HEK293 (cell line): ENCODE results near the gene RHEB.

Experiments
- BCL6B ChIP-seq: fragments of 450-650 bp; formaldehyde crosslinking; IDR thresholded peaks from 2 replicates; pipeline ENCODE4 v1.5.1; 2017; ENCODE audit warnings: missing biosample characterization, missing genetic modification characterization
- GLI2 ChIP-seq: fragments of 450-650 bp; formaldehyde crosslinking; IDR thresholded peaks from 2 replicates; pipeline ENCODE4; 2017; ENCODE audit warnings: missing biosample characterization, missing genetic modification characterization, low read depth, borderline replicate concordance
- OVOL3 ChIP-seq: fragments of 450-650 bp; formaldehyde crosslinking; IDR thresholded peaks from 2 replicates; pipeline ENCODE4 v1.5.1; 2016; ENCODE audit warnings: missing biosample characterization, missing genetic modification characterization
- PRDM2 ChIP-seq: fragments of 450-650 bp; formaldehyde crosslinking; IDR thresholded peaks from 2 replicates; pipeline ENCODE4 v1.5.1; 2016; ENCODE audit warnings: missing biosample characterization, missing genetic modification characterization, borderline replicate concordance
- TCF7L2 ChIP-seq: IDR thresholded peaks from 2 replicates; pipeline ENCODE4 v1.6.1; 2011; ENCODE audit warnings: low read depth, mild to moderate bottlenecking, inconsistent platforms, low read length, moderate library complexity, borderline replicate concordance
- WT1 ChIP-seq: fragments of 450-650 bp; formaldehyde crosslinking; IDR thresholded peaks from 2 replicates; pipeline ENCODE4 v1.5.1; 2016; ENCODE audit warnings: missing biosample characterization, missing genetic modification characterization
- ZEB2 ChIP-seq: fragments of 450-650 bp; formaldehyde crosslinking; IDR thresholded peaks from 2 replicates; pipeline ENCODE4 v1.5.1; 2016; ENCODE audit warnings: missing biosample characterization, missing genetic modification characterization
- ZFP37 ChIP-seq: fragments of 450-650 bp; formaldehyde crosslinking; IDR thresholded peaks from 2 replicates; pipeline ENCODE4 v1.5.1; 2016; ENCODE audit warnings: missing biosample characterization, missing genetic modification characterization
- ZNF121 ChIP-seq: fragments of 450-650 bp; formaldehyde crosslinking; IDR thresholded peaks from 2 replicates; pipeline ENCODE4 v1.5.1; 2016; ENCODE audit warnings: missing biosample characterization, missing genetic modification characterization
- ZNF148 ChIP-seq: fragments of 450-650 bp; formaldehyde crosslinking; IDR thresholded peaks from 2 replicates; pipeline ENCODE4 v1.5.0; 2017; ENCODE audit warnings: missing biosample characterization, missing genetic modification characterization, borderline replicate concordance
- ZNF214 ChIP-seq: fragments of 450-650 bp; formaldehyde crosslinking; IDR thresholded peaks from 2 replicates; pipeline ENCODE4 v1.5.1; 2017; ENCODE audit warnings: missing biosample characterization, mild to moderate bottlenecking, missing genetic modification characterization, borderline replicate concordance
- ZNF544 ChIP-seq: fragments of 450-650 bp; formaldehyde crosslinking; IDR thresholded peaks from 2 replicates; pipeline ENCODE4 v1.5.0; 2017; ENCODE audit warnings: missing biosample characterization, missing genetic modification characterization
- ZNF629 ChIP-seq: fragments of 450-650 bp; formaldehyde crosslinking; IDR thresholded peaks from 2 replicates; pipeline ENCODE4 v1.5.1; 2017; ENCODE audit warnings: missing biosample characterization, missing genetic modification characterization
- ZNF704 ChIP-seq: fragments of 450-650 bp; formaldehyde crosslinking; IDR thresholded peaks from 2 replicates; pipeline ENCODE4 v1.5.1; 2016; ENCODE audit warnings: missing biosample characterization, missing genetic modification characterization
- ZNF785 ChIP-seq: fragments of 450-650 bp; formaldehyde crosslinking; IDR thresholded peaks from 2 replicates; pipeline ENCODE4 v1.5.1; 2016; ENCODE audit warnings: missing biosample characterization, missing genetic modification characterization
- ZSCAN18 ChIP-seq: fragments of 450-650 bp; formaldehyde crosslinking; IDR thresholded peaks from 2 replicates; pipeline ENCODE4 v1.5.1; 2016; ENCODE audit warnings: missing biosample characterization, missing genetic modification characterization
- ZSCAN4 ChIP-seq: fragments of 450-650 bp; formaldehyde crosslinking; IDR thresholded peaks from 2 replicates; pipeline ENCODE4 v1.5.1; 2017; ENCODE audit warnings: missing biosample characterization, missing genetic modification characterization

The RHEB gene

GRCh38 chr7:151519765-151520418 lies at the start of gene RHEB (continued):
- TF ChIP-seq BCL6B (tag by site-specific recombination) (no peak), ZNF785 (tag by site-specific recombination) (no peak), WT1 (tag by site-specific recombination) (no peak), ZNF544 (tag by site-specific recombination) (no peak), ZSCAN4 (tag by site-specific recombination) (no peak), ZFP37 (tag by site-specific recombination) (no peak), OVOL3 (tag by site-specific recombination) (no peak), ZNF148 (no peak), PRDM2 (tag by site-specific recombination) (no peak), ZEB2 (tag by site-specific recombination) (peak; percentile 51; the same call in 1 of the 2 replicates), TCF7L2 (no peak), ZNF704 (tag by site-specific recombination) (no peak), ZNF214 (tag by site-specific recombination) (no peak), ZSCAN18 (0 out of 2 replicates have a peak, but pooled peaks have one; percentile 19), ZNF121 (tag by site-specific recombination) (no peak), GLI2 (tag by site-specific recombination) (no peak), ZNF629 (tag by site-specific recombination) (peak; percentile 99)
